Ishikawa (cell line): Measurements from ENCODE around the gene ATP6V0E2.

ENCODE experiments used
- CEBPB ChIP-seq: IDR thresholded peaks from 2 replicates; pipeline ENCODE4 v1.6.1; 2012
- CREB1 ChIP-seq: IDR thresholded peaks from 2 replicates; pipeline ENCODE4 v1.6.1; 2012; ENCODE audit warnings: low read depth
- EGR1 ChIP-seq: IDR thresholded peaks from 2 replicates; pipeline ENCODE4 v1.6.1; 2012
- EP300 ChIP-seq: IDR thresholded peaks from 2 replicates; pipeline ENCODE4 v1.6.1; 2012; ENCODE audit warnings: borderline replicate concordance
- FOXM1 ChIP-seq: IDR thresholded peaks from 2 replicates; pipeline ENCODE4 v1.6.1; 2012; ENCODE audit warnings: low read depth, borderline replicate concordance
- MAX ChIP-seq: IDR thresholded peaks from 2 replicates; pipeline ENCODE4 v1.6.1; 2012
- NFIC ChIP-seq: IDR thresholded peaks from 2 replicates; pipeline ENCODE4 v1.6.1; 2012
- RAD21 ChIP-seq: IDR thresholded peaks from 2 replicates; pipeline ENCODE4 v1.6.1; 2012; ENCODE audit warnings: low read depth
- REST ChIP-seq: IDR thresholded peaks from 2 replicates; pipeline ENCODE4 v1.6.1; 2012; ENCODE audit warnings: low read depth, mild to moderate bottlenecking
- TAF1 ChIP-seq: IDR thresholded peaks from 2 replicates; pipeline ENCODE4 v1.6.1; 2012; ENCODE audit warnings: low read depth, mild to moderate bottlenecking
- TCF12 ChIP-seq: IDR thresholded peaks from 2 replicates; pipeline ENCODE4 v1.6.1; 2012; ENCODE audit warnings: low read depth
- TEAD4 ChIP-seq: IDR thresholded peaks from 2 replicates; pipeline ENCODE4 v1.6.1; 2012
- USF1 ChIP-seq: IDR thresholded peaks from 2 replicates; pipeline ENCODE4 v1.6.1; 2012
- YY1 ChIP-seq: IDR thresholded peaks from 2 replicates; pipeline ENCODE4 v1.6.1; 2012; ENCODE audit warnings: low read depth
- ZBTB7A ChIP-seq: IDR thresholded peaks from 2 replicates; pipeline ENCODE4 v1.6.1; 2012; ENCODE audit warnings: low read depth

ATP6V0E2 gene

GRCh38 chr7:149838992-149839408 lies 34.8 kb upstream of the ATP6V0E2 start:
- TF ChIP-seq REST (no peak), EP300 (no peak), CREB1 (no peak), YY1 (no peak), RAD21 (no peak), USF1 (no peak), EGR1 (no peak), CEBPB (no peak), MAX (no peak), TAF1 (no peak), ZBTB7A (no peak)

- no peak for TF ChIP-seq FOXM1
- no peak for TF ChIP-seq MAX
- TF ChIP-seq YY1, result no peak
- TF ChIP-seq TEAD4, result no peak
- TF ChIP-seq CEBPB, result no peak
- no peak for TF ChIP-seq REST
- no peak for TF ChIP-seq USF1
- no peak for TF ChIP-seq EGR1
- no peak for TF ChIP-seq TCF12
Measured at GRCh38 chr7:149839933-149840332, 33.8 kb upstream of the ATP6V0E2 start.

GRCh38 chr7:149843566-149843965 lies 30.2 kb upstream of the ATP6V0E2 start:
- TF ChIP-seq NFIC (no peak), USF1 (no peak), REST (no peak), EGR1 (no peak), CREB1 (no peak), MAX (no peak), ZBTB7A (no peak), TCF12 (no peak), CEBPB (no peak), FOXM1 (no peak)

GRCh38 chr7:149844445-149844844 lies 29.3 kb upstream of the ATP6V0E2 start:
- TF ChIP-seq REST (no peak), USF1 (no peak), EGR1 (no peak), CREB1 (no peak), FOXM1 (no peak), TCF12 (no peak), RAD21 (no peak), YY1 (no peak), TAF1 (no peak), ZBTB7A (no peak), EP300 (no peak), NFIC (no peak), TEAD4 (no peak), CEBPB (no peak), MAX (no peak)
